NCI-H2081 (cell line): Measurements from ENCODE around the gene TOP1.
A peak's percentile ranks its signal among the peaks of the same experiment; 100 is the strongest.

ENCODE experiments used
- DNase-seq, 2 experiments: peaks; one replicate each; lab custom pipeline; 2025; lab: John Stamatoyannopoulos, UW

Gene TOP1

DNA sequence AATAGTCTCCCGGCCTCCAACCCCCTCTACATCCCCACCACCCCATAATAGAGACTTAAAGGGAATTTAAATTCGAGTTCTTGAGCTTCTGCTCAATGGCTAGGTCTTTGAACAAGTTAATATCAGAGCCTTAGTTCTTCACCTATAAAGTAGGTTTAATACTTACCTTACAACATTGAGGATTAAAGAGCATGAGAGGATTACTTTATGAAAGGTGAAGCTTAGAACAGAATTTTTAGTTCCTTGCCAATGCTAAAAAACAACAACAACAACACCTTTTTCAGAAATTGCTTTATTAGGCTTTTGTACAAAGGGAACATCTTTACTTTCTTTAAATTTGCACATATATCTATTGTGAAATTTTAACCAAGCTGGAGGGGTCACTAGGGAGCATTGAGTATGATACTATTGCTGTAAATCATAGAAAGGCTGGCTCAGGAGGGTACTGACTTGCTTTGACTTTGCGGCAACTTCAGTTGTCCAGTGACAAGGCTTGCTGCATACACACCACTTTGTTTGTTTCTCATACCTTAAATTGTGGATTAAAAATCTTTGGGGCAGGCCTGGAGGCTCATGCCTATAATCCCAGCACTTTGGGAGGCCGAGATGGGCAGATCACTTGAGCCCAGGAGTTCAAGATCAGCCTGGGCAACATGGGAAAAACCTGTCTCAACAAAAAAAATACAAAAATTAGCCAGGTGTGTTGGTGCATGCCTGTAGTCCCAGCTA is 9.7 kb downstream of the TOP1 start:
- DNase-seq = no peak

- DNase-seq = no peak
These were observed 10.3 kb downstream of the TOP1 start for GRCh38 chr20:41038878-41039404.

- DNase-seq = no peak
These were observed 12.2 kb downstream of the TOP1 start for GRCh38 chr20:41040855-41041254.

DNA sequence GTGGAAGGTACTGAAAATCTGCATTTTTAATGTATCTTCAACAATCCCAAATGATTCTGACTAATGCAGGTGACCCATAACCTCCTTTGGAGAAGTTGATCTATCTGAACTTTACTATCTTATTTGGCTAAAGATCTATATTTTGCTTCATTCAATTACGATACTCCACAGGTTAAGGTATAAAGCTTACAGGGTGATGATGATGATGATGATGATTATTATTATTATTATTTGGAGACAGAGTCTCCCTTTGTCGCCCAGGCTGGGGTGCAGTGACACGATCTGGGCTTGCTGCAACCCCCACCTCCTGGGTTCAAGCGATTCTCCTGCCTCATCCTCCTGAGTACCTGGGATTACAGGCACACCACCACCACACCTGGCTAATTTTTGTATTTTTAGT is 13.1 kb downstream of the TOP1 start:
- no peak for DNase-seq

DNA sequence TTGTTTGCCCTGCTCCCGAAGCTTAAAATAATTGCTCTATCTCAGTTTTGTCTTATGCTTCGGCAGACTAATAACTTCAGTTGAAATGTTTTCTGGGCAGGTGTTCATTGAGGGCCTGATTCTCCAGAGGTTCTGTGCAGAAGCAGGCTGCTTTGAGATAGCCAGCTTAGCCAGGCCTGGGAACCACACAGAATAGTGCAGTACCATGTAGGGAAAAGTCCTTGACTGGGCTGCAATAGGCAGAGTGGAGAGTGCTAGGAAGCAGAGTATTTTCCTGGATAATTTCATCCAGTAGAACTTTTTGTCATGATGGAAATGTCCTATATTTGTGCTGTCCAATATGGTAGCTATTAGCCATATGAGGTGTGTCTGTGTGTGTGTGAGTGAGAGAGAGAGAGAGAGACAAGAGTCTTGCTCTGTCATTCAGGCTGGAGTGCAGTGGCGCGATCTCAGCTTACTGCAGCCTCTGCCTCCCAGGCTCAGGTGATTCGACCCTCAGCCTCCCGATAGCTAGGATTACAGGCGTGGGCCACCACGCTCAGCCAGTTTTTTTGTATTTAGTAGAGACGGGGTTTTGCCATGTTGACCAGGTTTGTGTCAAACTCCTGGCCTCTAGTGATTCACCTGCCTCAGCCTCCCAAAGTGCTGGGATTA is 15.9 kb downstream of the TOP1 start:
- no peak for DNase-seq

- no peak for DNase-seq
These were observed 17.0 kb downstream of the TOP1 start for GRCh38 chr20:41045671-41046070.

GRCh38 chr20:41046716-41047115 is 18.1 kb downstream of the TOP1 start:
- DNase-seq = no peak

DNA sequence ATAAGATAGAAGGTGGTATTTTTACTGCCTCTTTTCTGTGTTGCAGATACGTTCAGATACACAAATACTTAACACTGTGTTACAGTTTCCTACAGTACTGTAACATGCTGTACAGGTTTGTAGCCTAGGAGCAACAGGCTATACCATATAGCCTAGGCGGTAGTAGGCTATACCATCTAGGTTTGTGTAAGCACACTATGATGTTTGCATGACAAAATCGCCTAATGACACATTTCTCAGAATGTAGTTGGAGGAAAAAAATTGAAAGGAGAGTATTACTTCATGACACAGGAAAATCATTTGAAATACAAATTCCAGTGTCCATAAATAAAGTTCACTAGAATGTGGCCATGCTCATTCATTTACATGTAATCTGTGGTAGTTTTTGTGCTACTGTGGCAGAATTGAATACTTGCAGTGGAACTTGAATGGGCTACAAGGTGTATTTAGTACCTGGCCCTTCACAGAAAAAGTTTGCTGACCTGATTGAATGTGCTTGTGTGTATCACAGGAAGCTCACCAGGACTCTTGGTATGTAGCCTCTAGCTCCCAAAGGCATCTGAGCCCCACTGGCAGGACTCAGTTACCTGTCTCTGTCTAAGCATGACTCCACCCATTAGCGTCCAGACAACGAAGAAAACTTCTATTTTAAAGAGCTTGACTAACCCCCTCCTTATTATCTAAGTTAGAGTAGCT is 18.8 kb downstream of the TOP1 start:
- DNase-seq = no peak

- no peak for DNase-seq
These were observed 19.3 kb downstream of the TOP1 start for GRCh38 chr20:41047975-41048305.

DNA sequence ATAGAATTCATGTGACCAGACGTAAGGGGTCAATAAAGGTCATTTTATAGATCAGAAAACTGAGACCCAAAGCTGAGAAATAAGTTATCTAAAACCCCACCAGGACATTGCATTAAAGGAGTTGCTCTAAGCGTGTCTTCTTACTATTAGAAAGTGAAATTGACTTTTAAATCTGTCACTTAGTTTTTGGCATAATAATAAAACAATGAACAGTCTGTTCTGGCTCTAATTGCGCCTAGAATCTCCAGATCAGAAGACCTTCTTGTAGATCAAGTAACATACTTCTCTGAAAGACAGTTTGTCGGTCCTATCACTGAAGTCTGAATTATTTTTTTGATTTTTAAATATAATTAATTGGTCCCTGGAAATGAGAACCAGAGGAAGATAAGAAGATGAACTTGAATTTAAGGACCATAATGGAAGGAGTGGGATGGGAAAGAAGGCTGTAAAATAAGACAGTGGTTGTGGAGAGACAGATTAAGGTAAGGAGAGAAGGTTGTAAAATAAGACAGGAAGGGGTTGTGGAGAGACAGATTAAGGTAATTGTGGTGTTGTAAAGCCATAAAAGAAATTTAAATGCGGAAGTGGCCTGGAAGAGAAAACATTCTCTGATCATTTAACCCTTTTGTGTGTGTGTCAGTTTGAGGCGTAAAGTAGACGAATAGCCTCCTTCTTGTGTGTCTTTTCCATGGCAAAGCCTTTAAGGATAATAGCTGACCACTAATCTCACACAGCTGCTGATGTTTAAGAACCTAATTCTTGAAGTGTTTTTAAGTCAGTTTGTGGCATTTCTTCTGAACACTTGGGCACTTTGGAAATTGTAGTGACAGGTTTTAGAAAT is 20.1 kb downstream of the TOP1 start:
- DNase-seq = peak in 1 of 2 experiments; percentile 31

- DNase-seq = no peak
These were observed 20.8 kb downstream of the TOP1 start for GRCh38 chr20:41049451-41049850.

- no peak for DNase-seq
These were observed 21.9 kb downstream of the TOP1 start for GRCh38 chr20:41050361-41051008.

DNA sequence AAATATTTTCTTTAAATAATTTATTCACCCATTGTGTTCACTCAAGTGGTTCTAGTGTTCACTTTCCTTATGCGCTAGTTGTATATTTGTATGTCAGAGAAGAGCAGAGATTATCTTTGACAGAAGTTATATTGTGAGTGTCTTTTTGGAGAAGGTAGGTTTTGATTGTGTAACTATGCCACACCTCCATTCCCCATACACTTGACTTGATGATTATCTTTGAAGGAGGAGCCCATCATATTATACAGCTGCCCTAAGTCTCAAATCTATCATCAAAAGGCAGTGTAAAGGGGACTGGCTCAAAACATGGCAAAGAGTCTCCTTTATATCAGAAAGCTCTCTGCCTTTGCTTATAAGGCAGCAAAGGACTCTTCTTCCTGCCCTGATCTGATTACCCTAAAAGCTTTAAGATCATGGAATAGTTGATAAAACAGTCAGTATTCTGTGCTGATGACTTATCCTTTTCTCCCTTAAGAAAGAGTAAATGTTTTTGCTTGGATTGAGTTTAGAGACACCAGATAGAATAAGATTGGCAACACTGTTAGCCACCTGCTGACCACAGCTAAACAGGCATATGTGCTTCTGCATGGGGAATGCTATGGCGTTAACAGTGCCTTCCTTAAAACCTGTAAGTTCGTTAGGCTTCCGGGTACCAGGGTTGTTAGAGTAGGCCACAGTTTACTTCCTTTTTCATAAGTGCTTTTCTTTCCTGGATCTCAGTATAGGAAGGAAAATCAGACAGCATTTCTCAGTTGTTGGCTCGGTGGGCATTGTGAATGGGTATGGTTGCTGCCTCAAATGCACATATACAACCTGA is 22.6 kb downstream of the TOP1 start:
- DNase-seq = no peak

DNA sequence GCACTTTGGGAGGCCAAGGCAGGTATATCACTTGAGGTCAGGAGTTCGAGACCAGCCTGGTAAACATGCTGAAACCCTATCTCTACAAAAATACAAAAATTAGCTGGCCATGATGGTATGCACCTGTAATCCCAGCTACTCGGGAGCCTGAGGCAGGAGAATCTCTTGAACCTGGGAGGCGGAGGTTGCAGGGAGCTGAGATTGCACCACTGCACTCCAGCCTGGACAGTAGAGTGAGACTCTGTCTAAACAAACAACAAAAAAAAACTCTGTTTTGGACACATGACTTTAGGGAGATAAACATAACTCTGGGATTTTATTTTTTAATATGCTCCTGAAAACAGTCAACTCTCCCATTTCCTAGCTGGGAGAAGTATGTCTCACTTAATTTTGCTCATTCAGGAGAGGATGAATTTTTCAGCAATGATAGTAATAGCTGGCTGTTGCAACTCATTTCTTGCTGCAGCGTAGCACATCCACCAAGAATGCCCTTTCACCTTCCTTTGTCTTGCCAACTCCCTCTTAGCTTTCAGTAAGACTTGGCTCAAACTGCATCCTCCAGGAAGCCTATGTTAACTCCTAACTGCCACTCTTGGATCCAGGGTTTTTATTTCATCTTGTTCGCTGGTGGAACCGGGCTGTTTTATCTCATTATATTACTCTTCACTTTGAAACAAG is 24.3 kb downstream of the TOP1 start:
- DNase-seq = no peak

GRCh38 chr20:41054070-41054846 is 25.6 kb downstream of the TOP1 start:
- no peak for DNase-seq

GRCh38 chr20:41054847-41055230 is 26.2 kb downstream of the TOP1 start:
- no peak for DNase-seq

GRCh38 chr20:41055679-41056078 is 27.1 kb downstream of the TOP1 start:
- DNase-seq = no peak

DNA sequence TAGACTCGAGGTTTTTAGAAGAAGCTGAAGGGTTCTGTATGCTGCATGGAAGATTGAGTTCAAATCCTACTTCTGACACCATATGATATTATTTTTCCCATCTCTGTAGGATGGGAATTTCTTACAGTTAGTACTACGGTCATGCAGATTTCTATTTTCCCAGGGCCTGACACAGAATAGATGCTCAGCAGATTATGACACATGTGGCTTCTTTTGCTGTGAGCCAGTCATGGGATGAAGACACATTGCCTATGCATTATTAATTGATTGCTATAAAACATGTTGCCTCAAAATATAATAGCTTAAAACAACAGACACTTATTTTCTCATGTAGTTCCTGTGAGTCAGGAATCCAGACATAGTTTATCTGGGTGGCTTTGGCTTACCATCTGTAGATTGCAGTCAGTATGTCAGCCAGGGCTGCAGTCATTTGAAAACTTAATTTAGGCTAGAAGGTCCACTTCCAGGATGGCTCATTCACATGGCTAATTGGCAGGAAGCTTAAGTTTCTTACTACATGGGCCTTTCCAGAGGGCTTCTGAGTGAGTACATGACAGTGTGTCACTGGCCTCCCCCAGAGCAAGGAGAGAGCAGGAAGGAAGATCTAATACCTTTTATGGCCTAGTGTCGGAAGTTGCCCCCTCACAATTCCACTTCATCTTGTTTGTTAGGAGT is 29.5 kb downstream of the TOP1 start:
- DNase-seq = no peak
